Raji (cell line): ENCODE data around the gene KIF15.

Experiments
- POLR2A ChIP-seq: IDR thresholded peaks from 2 replicates; pipeline ENCODE4 v1.6.1; 2011; ENCODE audit warnings: low read depth, low read length, control low read depth; ENCODE audit not compliant: insufficient read depth

KIF15 gene

GRCh38 chr3:44887101-44887500 is 125.5 kb downstream of the KIF15 start:
- no peak for TF ChIP-seq POLR2A

- TF ChIP-seq POLR2A = no peak
Measured at GRCh38 chr3:44890258-44890657, 128.7 kb downstream of the KIF15 start.

GRCh38 chr3:44890852-44891251 is 129.3 kb downstream of the KIF15 start:
- no peak for TF ChIP-seq POLR2A

GRCh38 chr3:44892689-44893088 is 131.1 kb downstream of the KIF15 start:
- no peak for TF ChIP-seq POLR2A

- no peak for TF ChIP-seq POLR2A
Measured at GRCh38 chr3:44893097-44893496, 131.5 kb downstream of the KIF15 start.

GRCh38 chr3:44894485-44894884 is 132.9 kb downstream of the KIF15 start:
- no peak for TF ChIP-seq POLR2A

GRCh38 chr3:44896440-44896839 is 134.8 kb downstream of the KIF15 start:
- no peak for TF ChIP-seq POLR2A

- TF ChIP-seq POLR2A = no peak
Measured at GRCh38 chr3:44899683-44900367, 138.2 kb downstream of the KIF15 start.

- no peak for TF ChIP-seq POLR2A
Measured at GRCh38 chr3:44902628-44903027, 141.0 kb downstream of the KIF15 start.
